ENCODE results near the gene AMD1.
"Not testable (repeated sequence)": the region's sequence is repeated elsewhere in the genome, so short reads cannot be mapped to it uniquely, and the experiment has no call there.

AMD1 gene

GRCh38 chr6:110873981-110874879 is at the start of gene AMD1:
AMD1 (plus strand) TSS chr6:110874785; CDS start chr6:110875106, 321 bp downstream.
- Histone ChIP-seq H3K4me1 (ENCODE audit: control insufficient read depth in 5 of 5, insufficient read depth in 5 of 5, low read length in 5 of 5) (peaks cover 2 to 40% (median 28%) of the 10 kb centered on the region in 5 donors), H3K27ac (ENCODE audit: low read depth, low read length) (peak within 1 kb of the TSS; percentile 92), H3K9ac (ENCODE audit: low read length in 5 of 5) (peak within 1 kb of the TSS; percentile 79 to 92 (median 80)), H3K9me3 (ENCODE audit: control insufficient read depth in 5 of 5, low read length in 5 of 5) (no peaks in the 10 kb centered on the region), H3K4me3 (ENCODE audit: low read depth in 1 of 5, low read length in 5 of 5) (peak within 1 kb of the TSS; percentile 84 to 94 (median 90)), H3K36me3 (ENCODE audit: control insufficient read depth in 5 of 5, insufficient read depth in 5 of 5, low read length in 5 of 5) (no peaks in the 10 kb centered on the region), H3K27me3 (ENCODE audit: control insufficient read depth in 5 of 5, insufficient read depth in 4 of 5, low read length in 5 of 5) (no peaks in the 10 kb centered on the region)

- Histone ChIP-seq H3K27me3 (ENCODE audit: control insufficient read depth in 5 of 5, insufficient read depth in 4 of 5, low read length in 5 of 5) (no peaks in the 10 kb centered on the region), H3K36me3 (ENCODE audit: control insufficient read depth in 5 of 5, insufficient read depth in 5 of 5, low read length in 5 of 5) (no peaks in the 10 kb centered on the region), H3K27ac (ENCODE audit: low read depth, low read length) (no peak overlapping the region), H3K4me3 (ENCODE audit: low read depth in 1 of 5, low read length in 5 of 5) (no peak overlapping the region), H3K4me1 (ENCODE audit: control insufficient read depth in 5 of 5, insufficient read depth in 5 of 5, low read length in 5 of 5) (peaks cover 0 to 31% (median 21%) of the 10 kb centered on the region in 5 donors), H3K9ac (ENCODE audit: low read length in 5 of 5) (peak overlapping the region in 2 of 5 donors; percentile 24 to 40), H3K9me3 (ENCODE audit: control insufficient read depth in 5 of 5, low read length in 5 of 5) (no peaks in the 10 kb centered on the region)
These were observed 48.1 kb upstream of the AMD1 start for GRCh38 chr6:110826236-110827129.

- H3K36me3 ChIP-seq (ENCODE audit: control insufficient read depth in 5 of 5, insufficient read depth in 5 of 5, low read length in 5 of 5), result no peaks in the 10 kb centered on the region
- no peak overlapping the region for H3K4me3 ChIP-seq (ENCODE audit: low read depth in 1 of 5, low read length in 5 of 5)
- no peak overlapping the region for H3K27ac ChIP-seq (ENCODE audit: low read depth, low read length)
- H3K9me3 ChIP-seq (ENCODE audit: control insufficient read depth in 5 of 5, low read length in 5 of 5), result no peaks in the 10 kb centered on the region
- peaks cover 0 to 14% (median 8%) of the 10 kb centered on the region in 5 donors for H3K4me1 ChIP-seq (ENCODE audit: control insufficient read depth in 5 of 5, insufficient read depth in 5 of 5, low read length in 5 of 5)
- no peaks in the 10 kb centered on the region for H3K27me3 ChIP-seq (ENCODE audit: control insufficient read depth in 5 of 5, insufficient read depth in 4 of 5, low read length in 5 of 5)
- no peak overlapping the region for H3K9ac ChIP-seq (ENCODE audit: low read length in 5 of 5)
These were observed 46.2 kb upstream of the AMD1 start for GRCh38 chr6:110828396-110828795.

GRCh38 chr6:110831405-110831804 is 43.2 kb upstream of the AMD1 start:
- H3K9ac ChIP-seq (ENCODE audit: low read length in 5 of 5), result no peak overlapping the region
- H3K36me3 ChIP-seq (ENCODE audit: control insufficient read depth in 5 of 5, insufficient read depth in 5 of 5, low read length in 5 of 5), result no peaks in the 10 kb centered on the region
- H3K4me1 ChIP-seq (ENCODE audit: control insufficient read depth in 5 of 5, insufficient read depth in 5 of 5, low read length in 5 of 5), result peaks cover 0 to 6% (median 1%) of the 10 kb centered on the region in 5 donors
- no peak overlapping the region for H3K27ac ChIP-seq (ENCODE audit: low read depth, low read length)
- H3K27me3 ChIP-seq (ENCODE audit: control insufficient read depth in 5 of 5, insufficient read depth in 4 of 5, low read length in 5 of 5), result no peaks in the 10 kb centered on the region
- no peak overlapping the region for H3K4me3 ChIP-seq (ENCODE audit: low read depth in 1 of 5, low read length in 5 of 5)
- H3K9me3 ChIP-seq (ENCODE audit: control insufficient read depth in 5 of 5, low read length in 5 of 5), result no peaks in the 10 kb centered on the region

GRCh38 chr6:110833831-110834230 is 40.8 kb upstream of the AMD1 start:
- no peak overlapping the region for H3K9ac ChIP-seq (ENCODE audit: low read length in 5 of 5)
- no peaks in the 10 kb centered on the region for H3K27me3 ChIP-seq (ENCODE audit: control insufficient read depth in 5 of 5, insufficient read depth in 4 of 5, low read length in 5 of 5)
- H3K36me3 ChIP-seq (ENCODE audit: control insufficient read depth in 5 of 5, insufficient read depth in 5 of 5, low read length in 5 of 5), result no peaks in the 10 kb centered on the region
- H3K9me3 ChIP-seq (ENCODE audit: control insufficient read depth in 5 of 5, low read length in 5 of 5), result no peaks in the 10 kb centered on the region
- no peak overlapping the region for H3K27ac ChIP-seq (ENCODE audit: low read depth, low read length)
- H3K4me1 ChIP-seq (ENCODE audit: control insufficient read depth in 5 of 5, insufficient read depth in 5 of 5, low read length in 5 of 5), result no peaks in the 10 kb centered on the region
- no peak overlapping the region for H3K4me3 ChIP-seq (ENCODE audit: low read depth in 1 of 5, low read length in 5 of 5)

GRCh38 chr6:110835751-110836150 is 38.8 kb upstream of the AMD1 start:
- H3K4me1 ChIP-seq (ENCODE audit: control insufficient read depth in 5 of 5, insufficient read depth in 5 of 5, low read length in 5 of 5); H3K27me3 ChIP-seq (ENCODE audit: control insufficient read depth in 5 of 5, insufficient read depth in 4 of 5, low read length in 5 of 5); H3K9me3 ChIP-seq (ENCODE audit: control insufficient read depth in 5 of 5, low read length in 5 of 5); H3K9ac ChIP-seq (ENCODE audit: low read length in 5 of 5); H3K36me3 ChIP-seq (ENCODE audit: control insufficient read depth in 5 of 5, insufficient read depth in 5 of 5, low read length in 5 of 5); H3K27ac ChIP-seq (ENCODE audit: low read depth, low read length); H3K4me3 ChIP-seq (ENCODE audit: low read depth in 1 of 5, low read length in 5 of 5): not testable (repeated sequence)

GRCh38 chr6:110841266-110841665 is 33.3 kb upstream of the AMD1 start:
- H3K9ac ChIP-seq (ENCODE audit: low read length in 5 of 5), result no peak overlapping the region
- H3K36me3 ChIP-seq (ENCODE audit: control insufficient read depth in 5 of 5, insufficient read depth in 5 of 5, low read length in 5 of 5), result no peaks in the 10 kb centered on the region
- H3K4me1 ChIP-seq (ENCODE audit: control insufficient read depth in 5 of 5, insufficient read depth in 5 of 5, low read length in 5 of 5), result no peaks in the 10 kb centered on the region
- H3K9me3 ChIP-seq (ENCODE audit: control insufficient read depth in 5 of 5, low read length in 5 of 5), result no peaks in the 10 kb centered on the region
- no peak overlapping the region for H3K27ac ChIP-seq (ENCODE audit: low read depth, low read length)
- no peak overlapping the region for H3K4me3 ChIP-seq (ENCODE audit: low read depth in 1 of 5, low read length in 5 of 5)
- H3K27me3 ChIP-seq (ENCODE audit: control insufficient read depth in 5 of 5, insufficient read depth in 4 of 5, low read length in 5 of 5), result no peaks in the 10 kb centered on the region

GRCh38 chr6:110849781-110850180 is 24.8 kb upstream of the AMD1 start:
- Histone ChIP-seq H3K27me3 (ENCODE audit: control insufficient read depth in 5 of 5, insufficient read depth in 4 of 5, low read length in 5 of 5) (no peaks in the 10 kb centered on the region), H3K27ac (ENCODE audit: low read depth, low read length) (no peak overlapping the region), H3K9ac (ENCODE audit: low read length in 5 of 5) (no peak overlapping the region), H3K4me1 (ENCODE audit: control insufficient read depth in 5 of 5, insufficient read depth in 5 of 5, low read length in 5 of 5) (peaks cover 0 to 6% (median 0%) of the 10 kb centered on the region in 5 donors), H3K9me3 (ENCODE audit: control insufficient read depth in 5 of 5, low read length in 5 of 5) (no peaks in the 10 kb centered on the region), H3K4me3 (ENCODE audit: low read depth in 1 of 5, low read length in 5 of 5) (no peak overlapping the region), H3K36me3 (ENCODE audit: control insufficient read depth in 5 of 5, insufficient read depth in 5 of 5, low read length in 5 of 5) (no peaks in the 10 kb centered on the region)

- Histone ChIP-seq H3K4me1 (ENCODE audit: control insufficient read depth in 5 of 5, insufficient read depth in 5 of 5, low read length in 5 of 5) (peaks cover 0 to 6% (median 0%) of the 10 kb centered on the region in 5 donors), H3K36me3 (ENCODE audit: control insufficient read depth in 5 of 5, insufficient read depth in 5 of 5, low read length in 5 of 5) (no peaks in the 10 kb centered on the region), H3K9me3 (ENCODE audit: control insufficient read depth in 5 of 5, low read length in 5 of 5) (no peaks in the 10 kb centered on the region), H3K4me3 (ENCODE audit: low read depth in 1 of 5, low read length in 5 of 5) (no peak overlapping the region), H3K27me3 (ENCODE audit: control insufficient read depth in 5 of 5, insufficient read depth in 4 of 5, low read length in 5 of 5) (no peaks in the 10 kb centered on the region), H3K9ac (ENCODE audit: low read length in 5 of 5) (no peak overlapping the region), H3K27ac (ENCODE audit: low read depth, low read length) (no peak overlapping the region)
These were observed 21.8 kb upstream of the AMD1 start for GRCh38 chr6:110852773-110853172.
